DMS53 treated with DMSO at 0.1 percent for 48 hours (cell line): ENCODE data around the gene MLLT6.
"Not testable (repeated sequence)": the region's sequence is repeated elsewhere in the genome, so short reads cannot be mapped to it uniquely, and the experiment has no call there.

Experiments used
- DNase-seq: peaks from one replicate; lab custom pipeline; 2025; ENCODE audit not compliant: unreplicated experiment; lab: John Stamatoyannopoulos, UW

The MLLT6 gene

GRCh38 chr17:38725066-38725465 is 20.0 kb downstream of the MLLT6 start:
- DNase-seq: no peak

GRCh38 chr17:38726145-38726544 is 21.1 kb downstream of the MLLT6 start:
- not testable (repeated sequence) for DNase-seq

- DNase-seq: no peak
Observed at GRCh38 chr17:38727736-38728135, 22.7 kb downstream of the MLLT6 start.

- DNase-seq: no peak
Observed at GRCh38 chr17:38728290-38728831, 23.3 kb downstream of the MLLT6 start.

- no peak for DNase-seq
Observed at GRCh38 chr17:38729368-38729885, 24.4 kb downstream of the MLLT6 start.

GRCh38 chr17:38729886-38730525 is 24.9 kb downstream of the MLLT6 start, which contains the start of gene CISD3:
CISD3 (plus strand) TSS chr17:38730341; CDS start chr17:38730359, 18 bp downstream.
- DNase-seq: peak; percentile 25

GRCh38 chr17:38730526-38731379 is 25.7 kb downstream of the MLLT6 start:
- no peak for DNase-seq

GRCh38 chr17:38731526-38732294 is 26.6 kb downstream of the MLLT6 start:
- no peak for DNase-seq

- no peak for DNase-seq
Observed at GRCh38 chr17:38732376-38733281, 27.6 kb downstream of the MLLT6 start.

GRCh38 chr17:38733282-38733981 is 28.4 kb downstream of the MLLT6 start:
- DNase-seq: no peak

- DNase-seq: no peak
Observed at GRCh38 chr17:38733982-38734973, 29.2 kb downstream of the MLLT6 start.

- DNase-seq: no peak
Observed at GRCh38 chr17:38735161-38735997, 30.3 kb downstream of the MLLT6 start.

GRCh38 chr17:38738007-38738662 is 33.1 kb downstream of the MLLT6 start:
- DNase-seq: no peak

- no peak for DNase-seq
Observed at GRCh38 chr17:38738686-38739085, 33.6 kb downstream of the MLLT6 start.

- no peak for DNase-seq
Observed at GRCh38 chr17:38739305-38739704, 34.2 kb downstream of the MLLT6 start.

GRCh38 chr17:38740044-38740443 is 35.0 kb downstream of the MLLT6 start:
- no peak for DNase-seq

- no peak for DNase-seq
Observed at GRCh38 chr17:38740806-38741205, 35.7 kb downstream of the MLLT6 start.
